B cell (primary cell): Measurements from ENCODE around the gene KRT35. TPM values are rescaled to one million over a fixed set of nuclear protein-coding genes. Genes with fewer than 3 reads are reported as not detected.

Experiments used
- ATAC-seq: fragments of 200-7000 bp; cut with Tn5 transposase; one replicate; pipeline ENCODE4 v1.10.0; 2021; ENCODE audit warnings: low read depth, mild to moderate bottlenecking, moderate number of reproducible peaks, moderate library complexity
- CTCF ChIA-PET: fragments of 350-600 bp; sonication (Branson Sonifier 250); formaldehyde crosslinking; loops from one replicate; lab custom pipeline; 2021; ENCODE audit warnings: antibody characterized with exemption, inconsistent platforms; lab: Charles Lee
- POLR2A ChIA-PET: fragments of 350-600 bp; sonication (Branson Sonifier 250); formaldehyde crosslinking; loops from one replicate; lab custom pipeline; 2021; ENCODE audit warnings: antibody characterized with exemption; lab: Charles Lee
- DNase-seq: peaks from one replicate; pipeline ENCODE4 v3.0.0; 2013
- H2AFZ ChIP-seq: 2 replicates; pipeline ENCODE4 v1.6.1; 2012; ENCODE audit warnings: mild to moderate bottlenecking, low read depth, low read length; ENCODE audit not compliant: insufficient read depth, poor library complexity, severe bottlenecking
- H3K27ac ChIP-seq, 2 donors: 1 replicate in 1 of 2; 2 replicates in 1 of 2; pipeline ENCODE4 v1.5.1; 2012 to 2013; ENCODE audit warnings: low read length in 2 of 2, mild to moderate bottlenecking in 2 of 2, moderate library complexity in 1 of 2
- H3K27me3 ChIP-seq, 4 experiments: fragments of 200-600 bp in 1 of 4; sonication (generic) in 1 of 4; replicated peaks in 1 of 4; 1 replicate in 2 of 4; 2 replicates in 2 of 4; pipeline versions ENCODE4 v1.6.1 to v1.7.0; 2013 to 2016; ENCODE audit warnings: low read length in 3 of 4, mild to moderate bottlenecking in 2 of 4, mixed read lengths in 1 of 4, moderate library complexity in 1 of 4; ENCODE audit not compliant: insufficient read depth in 4 of 4, control insufficient read depth in 3 of 4; ENCODE audit errors: control extremely low read depth in 1 of 4
- H3K36me3 ChIP-seq, 2 experiments: replicated peaks in 1 of 2; 1 replicate in 1 of 2; 2 replicates in 1 of 2; pipeline versions ENCODE4 v1.6.1 to v1.7.1; 2013; ENCODE audit warnings: low read length in 1 of 2; ENCODE audit not compliant: insufficient read depth in 2 of 2, control insufficient read depth in 1 of 2; ENCODE audit errors: control extremely low read depth in 1 of 2, extremely low read depth in 1 of 2
- H3K4me1 ChIP-seq, 2 donors: fragments of 200-600 bp in 1 of 2; sonication (generic) in 1 of 2; 1 replicate in 1 of 2; 2 replicates in 1 of 2; pipeline versions ENCODE4 v1.5.1 to v1.6.1; 2013 to 2017; ENCODE audit warnings: low read length in 2 of 2; ENCODE audit not compliant: control insufficient read depth in 2 of 2, insufficient read depth in 2 of 2
- H3K4me2 ChIP-seq: replicated peaks from 2 replicates; pipeline ENCODE3; 2012; ENCODE audit warnings: mild to moderate bottlenecking, low read depth, low read length; ENCODE audit not compliant: poor library complexity, severe bottlenecking
- H3K4me3 ChIP-seq, 5 experiments: fragments of 200-600 bp in 1 of 5; sonication (generic) in 1 of 5; 1 replicate in 3 of 5; 2 replicates in 2 of 5; pipeline versions ENCODE4 v1.5.1 to v1.7.0; 2011 to 2016; ENCODE audit warnings: low read length in 4 of 5, mild to moderate bottlenecking in 4 of 5, low read depth in 2 of 5, control low read depth in 1 of 5, moderate library complexity in 1 of 5; ENCODE audit not compliant: insufficient read depth in 1 of 5; ENCODE audit errors: control extremely low read depth in 1 of 5, extremely low read depth in 1 of 5
- H3K79me2 ChIP-seq: fragments of 200-600 bp; sonication (generic); one replicate; pipeline ENCODE4 v1.6.0; 2016; ENCODE audit warnings: low read length; ENCODE audit not compliant: control insufficient read depth, insufficient read depth
- H3K9ac ChIP-seq: fragments of 200-600 bp; sonication (generic); 2 replicates; pipeline ENCODE4 v1.6.1; 2017; ENCODE audit warnings: mild to moderate bottlenecking, low read length, moderate library complexity
- H3K9me3 ChIP-seq, 3 donors: one replicate each; pipeline versions ENCODE4 v1.6.1 to v1.7.1; 2013; ENCODE audit warnings: low read length in 2 of 3; ENCODE audit not compliant: control insufficient read depth in 2 of 3, insufficient read depth in 1 of 3; ENCODE audit errors: control extremely low read depth in 1 of 3
- H4K20me1 ChIP-seq: 2 replicates; pipeline ENCODE4 v1.6.0; 2012; ENCODE audit warnings: mild to moderate bottlenecking, low read length; ENCODE audit not compliant: insufficient read depth, control insufficient read depth, poor library complexity, severe bottlenecking
- H3K27ac Mint-ChIP-seq: one replicate; pipeline ENCODE4 v1.8.0; 2021; ENCODE audit warnings: mixed read lengths
- H3K27me3 Mint-ChIP-seq: one replicate; pipeline ENCODE4 v1.8.0; 2021; ENCODE audit warnings: mixed read lengths
- H3K4me1 Mint-ChIP-seq: one replicate; pipeline ENCODE4 v1.8.0; 2021; ENCODE audit warnings: mixed read lengths
- H3K4me3 Mint-ChIP-seq: one replicate; pipeline ENCODE4 v1.8.0; 2021; ENCODE audit warnings: mixed read lengths
- H3K9me3 Mint-ChIP-seq: one replicate; pipeline ENCODE4 v1.8.0; 2022; ENCODE audit warnings: mixed read lengths; ENCODE audit not compliant: insufficient read depth
- EZH2 ChIP-seq: IDR thresholded peaks from 2 replicates; pipeline ENCODE4 v1.6.1; 2012; ENCODE audit warnings: borderline replicate concordance, low read depth, mild to moderate bottlenecking, moderate library complexity, low read length; ENCODE audit not compliant: insufficient read depth, poor library complexity, severe bottlenecking
- WGBS: methylation state at CpG from one replicate; pipeline ENCODE4 v1.1.5; 2013; ENCODE audit warnings: missing lambda C conversion rate; ENCODE audit not compliant: insufficient coverage; 5-methylcytosine and 5-hydroxymethylcytosine counted together
- intact Hi-C: fragments of 100-400 bp; cut with micrococcal nuclease; formaldehyde crosslinking; loops from one replicate; pipeline ENCODE4 v1.10.0; 2022
- polyA plus RNA-seq: library from polyadenylated mRNA; depleted of rRNA; stranded (reverse); fragments of >200 nt; gene quantifications from 2 replicates; pipeline ENCODE4 v1.2.3, GENCODE V29; 2012
- total RNA-seq, 2 donors: library from RNA; stranded (reverse); fragments of 120-200 nt in 1 of 2; gene quantifications; 1 replicate in 1 of 2; 2 replicates in 1 of 2; pipeline versions ENCODE4 v1.2.3 to v1.2.4, GENCODE V29; 2013 to 2022
- TF ChIP-seq, protein P1 (sequence below): fragments of 200-600 bp; IDR thresholded peaks from one replicate; pipeline ENCODE4 v1.8.0; 2022; ENCODE audit warnings: antibody characterized with exemption, mild to moderate bottlenecking

Gene KRT35
- total and polyA plus RNA-seq, 2 donors (not counting 1 experiment from before 2014, with no cell fraction given), result not detected

DNA sequence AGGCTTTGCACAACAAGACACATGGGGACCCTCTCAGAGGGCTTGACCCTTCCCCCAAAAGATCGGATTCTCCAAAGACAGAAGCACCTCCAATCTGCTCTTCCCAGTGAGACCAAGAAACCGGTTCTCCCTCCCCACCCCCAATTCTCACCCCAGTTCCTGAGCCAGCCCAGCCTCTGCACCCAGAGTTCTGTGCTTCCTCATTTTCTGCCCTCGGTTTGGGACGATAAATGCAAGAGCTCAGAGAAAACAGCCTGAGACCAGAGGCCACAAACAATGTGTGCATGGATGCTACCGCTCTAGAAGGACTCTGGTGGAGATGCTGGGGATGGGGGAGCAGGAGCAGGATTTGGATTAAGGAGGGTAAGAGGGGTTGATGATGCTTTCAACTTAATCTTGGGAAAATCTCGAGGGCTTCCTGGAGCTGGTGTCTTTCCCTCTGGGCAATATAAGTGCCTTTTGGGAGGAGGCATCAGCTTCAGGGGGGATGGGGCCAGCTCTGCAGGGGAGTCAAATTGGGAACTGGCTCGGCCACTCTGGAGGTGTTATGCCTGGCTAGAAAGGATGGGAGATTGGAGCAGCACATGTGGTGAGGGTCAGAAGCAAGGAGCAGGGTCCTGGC is 31.7 kb upstream of the KRT35 start:
- 24% methylated on average over 6 of the region's 7 CpGs for whole genome bisulfite sequencing
- no peak overlapping the region for H3K4me2 ChIP-seq
- H3K79me2 ChIP-seq, result no peaks in the 10 kb centered on the region
- H4K20me1 ChIP-seq, result no peaks in the 10 kb centered on the region
- ChIA-PET POLR2A (no interaction called here), CTCF (no interaction called here)
- Mint-ChIP-seq H3K4me3 (no peak overlapping the region), H3K27me3 (peaks cover 24% of the 10 kb centered on the region), H3K4me1 (no peaks in the 10 kb centered on the region), H3K9me3 (no peaks in the 10 kb centered on the region), H3K27ac (no peak overlapping the region)
- no peak overlapping the region for H3K27ac ChIP-seq
- no peaks in the 10 kb centered on the region for H3K27me3 ChIP-seq
- TF ChIP-seq EZH2, result no peak
- TF ChIP-seq, protein P1, sequence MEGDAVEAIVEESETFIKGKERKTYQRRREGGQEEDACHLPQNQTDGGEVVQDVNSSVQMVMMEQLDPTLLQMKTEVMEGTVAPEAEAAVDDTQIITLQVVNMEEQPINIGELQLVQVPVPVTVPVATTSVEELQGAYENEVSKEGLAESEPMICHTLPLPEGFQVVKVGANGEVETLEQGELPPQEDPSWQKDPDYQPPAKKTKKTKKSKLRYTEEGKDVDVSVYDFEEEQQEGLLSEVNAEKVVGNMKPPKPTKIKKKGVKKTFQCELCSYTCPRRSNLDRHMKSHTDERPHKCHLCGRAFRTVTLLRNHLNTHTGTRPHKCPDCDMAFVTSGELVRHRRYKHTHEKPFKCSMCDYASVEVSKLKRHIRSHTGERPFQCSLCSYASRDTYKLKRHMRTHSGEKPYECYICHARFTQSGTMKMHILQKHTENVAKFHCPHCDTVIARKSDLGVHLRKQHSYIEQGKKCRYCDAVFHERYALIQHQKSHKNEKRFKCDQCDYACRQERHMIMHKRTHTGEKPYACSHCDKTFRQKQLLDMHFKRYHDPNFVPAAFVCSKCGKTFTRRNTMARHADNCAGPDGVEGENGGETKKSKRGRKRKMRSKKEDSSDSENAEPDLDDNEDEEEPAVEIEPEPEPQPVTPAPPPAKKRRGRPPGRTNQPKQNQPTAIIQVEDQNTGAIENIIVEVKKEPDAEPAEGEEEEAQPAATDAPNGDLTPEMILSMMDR, result no peak
- intact Hi-C loops, result no loop called here
- no peak overlapping the region for H2AFZ ChIP-seq
- no peaks in the 10 kb centered on the region for H3K36me3 ChIP-seq
- ATAC-seq (no peak), DNase-seq (no peak)
- no peak overlapping the region for H3K4me3 ChIP-seq
- H3K4me1 ChIP-seq, result no peaks in the 10 kb centered on the region
- H3K9ac ChIP-seq, result no peak overlapping the region
- no peaks in the 10 kb centered on the region for H3K9me3 ChIP-seq

DNA sequence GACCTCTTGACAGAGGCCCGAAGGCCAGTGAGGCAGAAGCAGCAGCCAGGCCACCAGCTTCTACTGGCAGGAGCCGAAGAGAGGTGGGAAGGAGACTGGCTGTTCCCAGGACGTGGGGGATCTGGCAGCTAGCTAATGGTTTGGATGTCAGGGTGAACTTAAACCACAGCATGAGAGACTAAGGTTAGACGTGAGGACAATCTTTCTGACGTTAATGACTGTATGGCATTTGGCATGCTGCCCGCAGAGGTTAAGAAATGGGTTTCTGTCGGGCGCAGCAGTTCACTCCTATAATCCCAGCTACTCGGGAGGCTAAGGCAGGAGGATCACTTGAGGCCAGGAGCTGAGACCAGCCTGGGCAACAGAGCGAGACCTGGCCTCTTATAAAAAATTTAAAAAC is 30.8 kb upstream of the KRT35 start:
- CTCF ChIA-PET, result interaction anchor here (0.9 kb wide), 1 partner anchor 704 kb away, joined by 3 read pairs; no protein-coding TSS in a partner anchor
- POLR2A ChIA-PET, result no interaction called here
- no peaks in the 10 kb centered on the region for H3K9me3 ChIP-seq
- H4K20me1 ChIP-seq, result no peaks in the 10 kb centered on the region
- H3K79me2 ChIP-seq, result no peaks in the 10 kb centered on the region
- H3K27ac ChIP-seq, result no peak overlapping the region
- H3K36me3 ChIP-seq, result no peaks in the 10 kb centered on the region
- Mint-ChIP-seq H3K27ac (no peak overlapping the region), H3K9me3 (no peaks in the 10 kb centered on the region), H3K4me1 (no peaks in the 10 kb centered on the region), H3K4me3 (no peak overlapping the region), H3K27me3 (peaks cover 24% of the 10 kb centered on the region)
- no peak overlapping the region for H2AFZ ChIP-seq
- no peaks in the 10 kb centered on the region for H3K27me3 ChIP-seq
- H3K4me2 ChIP-seq, result no peak overlapping the region
- no peak overlapping the region for H3K4me3 ChIP-seq
- no peak for TF ChIP-seq EZH2
- TF ChIP-seq, protein P1, result no peak
- 73% methylated on average over 5 of the region's 10 CpGs for WGBS
- H3K4me1 ChIP-seq, result no peaks in the 10 kb centered on the region
- DNase-seq (no peak), ATAC-seq (no peak)
- H3K9ac ChIP-seq, result no peak overlapping the region
- intact Hi-C loops, result no loop called here
